GM19468 (cell line): ENCODE data around the gene TBX15.

Experiments
- ATAC-seq: cut with Tn5 transposase; IDR thresholded peaks from one replicate; pipeline ENCODE4 v1.9.1; 2021; ENCODE audit warnings: mild to moderate bottlenecking, moderate library complexity, moderate number of reproducible peaks; ENCODE audit not compliant: unreplicated experiment; ENCODE audit errors: extremely low read depth

Gene TBX15

GRCh38 chr1:119002028-119002686 is 14.0 kb upstream of the TBX15 start:
- no peak for ATAC-seq

- no peak for ATAC-seq
Measured at GRCh38 chr1:119001181-119002027, 13.3 kb upstream of the TBX15 start.

- ATAC-seq, result no peak
Measured at GRCh38 chr1:119000371-119001180, 12.4 kb upstream of the TBX15 start.

GRCh38 chr1:118999348-119000071 is 11.4 kb upstream of the TBX15 start:
- no peak for ATAC-seq

- no peak for ATAC-seq
Measured at GRCh38 chr1:118998171-118998570, 10.0 kb upstream of the TBX15 start.

- no peak for ATAC-seq
Measured at GRCh38 chr1:118997225-118997624, 9.1 kb upstream of the TBX15 start.

GRCh38 chr1:118995312-118996016 is 7.3 kb upstream of the TBX15 start:
- ATAC-seq, result no peak

- ATAC-seq, result no peak
Measured at GRCh38 chr1:118993700-118994026, 5.5 kb upstream of the TBX15 start.

- no peak for ATAC-seq
Measured at GRCh38 chr1:118992868-118993699, 4.9 kb upstream of the TBX15 start.

- ATAC-seq, result no peak
Measured at GRCh38 chr1:118992237-118992825, 4.2 kb upstream of the TBX15 start.

GRCh38 chr1:118991448-118991847 is 3.3 kb upstream of the TBX15 start:
- no peak for ATAC-seq

GRCh38 chr1:118990513-118991152 is 2.5 kb upstream of the TBX15 start:
- no peak for ATAC-seq

GRCh38 chr1:118989878-118990378 is 1.8 kb upstream of the TBX15 start:
- ATAC-seq, result no peak

- no peak for ATAC-seq
Measured at GRCh38 chr1:118989006-118989815, 1.1 kb upstream of the TBX15 start.

GRCh38 chr1:118987468-118988185 is 516 bp downstream of the TBX15 start:
- no peak for ATAC-seq
